Karpas-422 (cell line): Measurements from ENCODE around the gene VSTM5. TPM values are rescaled to one million over a fixed set of nuclear protein-coding genes. Genes with fewer than 3 reads are reported as not detected.
"Not testable (repeated sequence)": the region's sequence is repeated elsewhere in the genome, so short reads cannot be mapped to it uniquely, and the experiment has no call there.

Experiments
- DNase-seq: peaks from one replicate; pipeline ENCODE4 v3.0.0-alpha.2; 2015
- H2AFZ ChIP-seq: fragments of 200-600 bp; sonication (generic); 2 replicates; pipeline ENCODE4 v1.6.1; 2014; ENCODE audit warnings: antibody characterized with exemption, low read length, mixed read lengths
- H3K27ac ChIP-seq: fragments of 200-600 bp; sonication (generic); 2 replicates; pipeline ENCODE4 v1.5.1; 2014; ENCODE audit warnings: mild to moderate bottlenecking, low read length, moderate library complexity
- H3K27me3 ChIP-seq: fragments of 200-600 bp; sonication (generic); 2 replicates; pipeline ENCODE4 v1.6.1; 2014; ENCODE audit warnings: low read length, mixed read lengths
- H3K36me3 ChIP-seq: fragments of 200-600 bp; sonication (generic); 2 replicates; pipeline ENCODE4 v1.6.1; 2014; ENCODE audit warnings: low read length, mixed read lengths; ENCODE audit not compliant: insufficient read depth
- H3K4me1 ChIP-seq: fragments of 200-600 bp; sonication (generic); 2 replicates; pipeline ENCODE4 v1.6.1; 2014; ENCODE audit warnings: mild to moderate bottlenecking, low read length, mixed read lengths
- H3K4me2 ChIP-seq: fragments of 200-600 bp; sonication (generic); 2 replicates; pipeline ENCODE4 v1.6.1; 2014; ENCODE audit warnings: low read length, low read depth, mild to moderate bottlenecking; ENCODE audit not compliant: poor library complexity, severe bottlenecking
- H3K4me3 ChIP-seq: fragments of 200-600 bp; sonication (generic); 2 replicates; pipeline ENCODE4 v1.5.1; 2014; ENCODE audit warnings: mild to moderate bottlenecking, antibody characterized with exemption, low read length, mixed read lengths
- H3K79me2 ChIP-seq: fragments of 200-600 bp; sonication (generic); 2 replicates; pipeline ENCODE4 v1.6.1; 2014; ENCODE audit warnings: mild to moderate bottlenecking, low read length, mixed read lengths
- H3K9ac ChIP-seq: fragments of 200-600 bp; sonication (generic); 2 replicates; pipeline ENCODE4 v1.6.0; 2014; ENCODE audit warnings: low read length
- H3K9me2 ChIP-seq: fragments of 200-600 bp; sonication (generic), shearing (Covaris generic); replicated peaks from 2 replicates; pipeline ENCODE4 v1.6.0; 2014; ENCODE audit warnings: mild to moderate bottlenecking, low read length, moderate library complexity; ENCODE audit not compliant: insufficient read depth
- H3K9me3 ChIP-seq: fragments of 300-700, 200-600 bp; sonication (generic); 2 replicates; pipeline ENCODE4 v1.6.1; 2014; ENCODE audit warnings: low read length, mixed read lengths
- H4K20me1 ChIP-seq: fragments of 200-600 bp; sonication (generic); 2 replicates; pipeline ENCODE4 v1.6.1; 2014; ENCODE audit warnings: mild to moderate bottlenecking, antibody characterized with exemption, low read length, low read depth; ENCODE audit not compliant: insufficient read depth
- total RNA-seq: library from RNA; depleted of rRNA; stranded (reverse); fragments of >200 nt; shearing (Covaris generic); gene quantifications from 2 replicates; pipeline ENCODE4 v1.2.3, GENCODE V29; 2014; ENCODE audit warnings: low replicate concordance

Gene VSTM5
- total RNA-seq, 1 experiment from 2014 or later, result not detected

- no peaks in the 10 kb centered on the region for H3K27me3 ChIP-seq
- no peak overlapping the region for H3K27ac ChIP-seq
- H3K9me3 ChIP-seq, result no peaks in the 10 kb centered on the region
- no peaks in the 10 kb centered on the region for H3K79me2 ChIP-seq
- H2AFZ ChIP-seq, result no peak overlapping the region
- no peaks in the 10 kb centered on the region for H3K9me2 ChIP-seq
- H3K36me3 ChIP-seq, result no peaks in the 10 kb centered on the region
- no peaks in the 10 kb centered on the region for H4K20me1 ChIP-seq
- H3K4me1 ChIP-seq, result no peaks in the 10 kb centered on the region
- no peak overlapping the region for H3K4me3 ChIP-seq
- no peak overlapping the region for H3K9ac ChIP-seq
- no peak for DNase-seq
- H3K4me2 ChIP-seq, result no peak overlapping the region
These were observed 19.4 kb upstream of the VSTM5 start for GRCh38 chr11:93869830-93870229.

GRCh38 chr11:93868404-93868803 lies 18.0 kb upstream of the VSTM5 start:
- not testable (repeated sequence) for H3K27me3 ChIP-seq, H3K9me3 ChIP-seq, H3K9ac ChIP-seq, H4K20me1 ChIP-seq, H3K79me2 ChIP-seq, H3K9me2 ChIP-seq, H3K27ac ChIP-seq, H3K4me3 ChIP-seq, H3K4me1 ChIP-seq, H3K4me2 ChIP-seq, H2AFZ ChIP-seq, H3K36me3 ChIP-seq
- peak; percentile 90 for DNase-seq

- no peak overlapping the region for H3K4me3 ChIP-seq
- no peaks in the 10 kb centered on the region for H3K79me2 ChIP-seq
- no peaks in the 10 kb centered on the region for H4K20me1 ChIP-seq
- no peak overlapping the region for H3K9ac ChIP-seq
- H2AFZ ChIP-seq, result no peak overlapping the region
- no peaks in the 10 kb centered on the region for H3K9me2 ChIP-seq
- no peaks in the 10 kb centered on the region for H3K27me3 ChIP-seq
- H3K27ac ChIP-seq, result no peak overlapping the region
- H3K4me2 ChIP-seq, result no peak overlapping the region
- H3K4me1 ChIP-seq, result no peaks in the 10 kb centered on the region
- DNase-seq, result no peak
- no peaks in the 10 kb centered on the region for H3K36me3 ChIP-seq
- no peaks in the 10 kb centered on the region for H3K9me3 ChIP-seq
These were observed 11.4 kb upstream of the VSTM5 start for GRCh38 chr11:93861808-93862207.

- H3K4me3 ChIP-seq, result no peak overlapping the region
- H4K20me1 ChIP-seq, result no peaks in the 10 kb centered on the region
- H3K79me2 ChIP-seq, result no peaks in the 10 kb centered on the region
- H3K4me1 ChIP-seq, result no peaks in the 10 kb centered on the region
- no peaks in the 10 kb centered on the region for H3K27me3 ChIP-seq
- DNase-seq, result peak; percentile 51
- H3K36me3 ChIP-seq, result no peaks in the 10 kb centered on the region
- H3K27ac ChIP-seq, result no peak overlapping the region
- H3K9ac ChIP-seq, result no peak overlapping the region
- no peak overlapping the region for H3K4me2 ChIP-seq
- no peaks in the 10 kb centered on the region for H3K9me3 ChIP-seq
- no peak overlapping the region for H2AFZ ChIP-seq
- no peaks in the 10 kb centered on the region for H3K9me2 ChIP-seq
These were observed 7.8 kb upstream of the VSTM5 start for GRCh38 chr11:93858121-93858775.

GRCh38 chr11:93857413-93858120 lies 7.1 kb upstream of the VSTM5 start:
- no peak overlapping the region for H3K9ac ChIP-seq
- H3K4me2 ChIP-seq, result no peak overlapping the region
- no peaks in the 10 kb centered on the region for H3K36me3 ChIP-seq
- no peaks in the 10 kb centered on the region for H3K27me3 ChIP-seq
- H3K4me1 ChIP-seq, result no peaks in the 10 kb centered on the region
- H2AFZ ChIP-seq, result no peak overlapping the region
- H3K79me2 ChIP-seq, result no peaks in the 10 kb centered on the region
- no peak overlapping the region for H3K27ac ChIP-seq
- no peaks in the 10 kb centered on the region for H3K9me2 ChIP-seq
- H4K20me1 ChIP-seq, result no peaks in the 10 kb centered on the region
- H3K9me3 ChIP-seq, result no peaks in the 10 kb centered on the region
- no peak for DNase-seq
- no peak overlapping the region for H3K4me3 ChIP-seq

- Histone ChIP-seq H3K9ac (no peak overlapping the region), H3K36me3 (no peaks in the 10 kb centered on the region), H3K4me3 (no peak overlapping the region), H3K9me3 (no peaks in the 10 kb centered on the region), H3K27me3 (no peaks in the 10 kb centered on the region), H2AFZ (no peak overlapping the region), H3K9me2 (no peaks in the 10 kb centered on the region), H3K27ac (no peak overlapping the region), H3K4me2 (no peak overlapping the region), H3K79me2 (no peaks in the 10 kb centered on the region), H3K4me1 (no peaks in the 10 kb centered on the region), H4K20me1 (no peaks in the 10 kb centered on the region)
- no peak for DNase-seq
These were observed 1.8 kb upstream of the VSTM5 start for GRCh38 chr11:93852242-93852641.

GRCh38 chr11:93849751-93850593 lies 446 bp downstream of the VSTM5 start:
- H3K9me2 ChIP-seq, result no peaks in the 10 kb centered on the region
- DNase-seq, result no peak
- no peaks in the 10 kb centered on the region for H3K27me3 ChIP-seq
- no peak overlapping the region for H3K9ac ChIP-seq
- no peaks in the 10 kb centered on the region for H3K9me3 ChIP-seq
- H3K36me3 ChIP-seq, result no peaks in the 10 kb centered on the region
- H3K79me2 ChIP-seq, result no peaks in the 10 kb centered on the region
- H3K4me1 ChIP-seq, result no peaks in the 10 kb centered on the region
- H3K4me2 ChIP-seq, result no peak overlapping the region
- no peak overlapping the region for H3K27ac ChIP-seq
- no peak overlapping the region for H3K4me3 ChIP-seq
- no peak overlapping the region for H2AFZ ChIP-seq
- H4K20me1 ChIP-seq, result no peaks in the 10 kb centered on the region

- Histone ChIP-seq H3K4me2 (no peak overlapping the region), H3K4me1 (no peaks in the 10 kb centered on the region), H3K4me3 (no peak overlapping the region), H3K79me2 (no peaks in the 10 kb centered on the region), H2AFZ (no peak overlapping the region), H3K9ac (no peak overlapping the region), H3K9me3 (no peaks in the 10 kb centered on the region), H3K27ac (no peak overlapping the region), H3K9me2 (no peaks in the 10 kb centered on the region), H3K27me3 (no peaks in the 10 kb centered on the region), H4K20me1 (no peaks in the 10 kb centered on the region), H3K36me3 (no peaks in the 10 kb centered on the region)
- no peak for DNase-seq
These were observed 1.2 kb downstream of the VSTM5 start for GRCh38 chr11:93849201-93849600.
